Suprapubic skin (tissue), 4 donors: ENCODE results near the gene TBC1D22A.

Source experiments
- POLR2A ChIP-seq, 2 donors: fragments of 450-650 bp; IDR thresholded peaks; one replicate each; pipeline ENCODE4 v1.6.1; 2017; ENCODE audit warnings: antibody characterized with exemption in 2 of 2, mild to moderate bottlenecking in 2 of 2, moderate library complexity in 2 of 2
- POLR2AphosphoS5 ChIP-seq, 3 donors: sonication (generic); formaldehyde crosslinking; IDR thresholded peaks; one replicate each; pipeline ENCODE4 v1.6.1; 2017; ENCODE audit warnings: antibody characterized with exemption in 3 of 3
- TF ChIP-seq, protein P1 (sequence below), 2 donors: fragments of 200-600 bp in 1 of 2; fragments of 450-650 bp in 1 of 2; sonication (generic) in 1 of 2; IDR thresholded peaks; one replicate each; pipeline ENCODE4 v1.5.1; 2016 to 2019; ENCODE audit warnings: antibody characterized with exemption in 2 of 2, mild to moderate bottlenecking in 1 of 2, moderate library complexity in 1 of 2

DNA sequence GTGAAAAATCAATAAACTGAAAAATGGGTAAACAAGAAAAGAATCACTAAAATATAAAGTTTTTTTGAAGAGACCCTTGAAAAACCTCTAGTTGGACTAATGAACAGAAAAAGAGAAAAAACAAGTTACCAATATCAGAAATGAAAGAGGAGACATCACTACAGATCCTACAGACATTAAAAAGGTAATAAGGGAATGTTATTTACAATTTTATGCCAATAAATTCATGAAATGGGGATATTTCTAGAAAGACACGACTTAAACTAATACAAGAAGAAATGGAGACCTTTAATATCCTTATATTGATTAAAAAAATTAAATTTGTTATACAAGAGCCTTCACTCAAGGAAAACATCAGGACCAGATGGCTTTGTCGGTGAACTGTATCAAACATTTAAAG lies 109.4 kb downstream of the TBC1D22A start:
- TF ChIP-seq POLR2A (IDR thresholded peaks at IDR 0.05): no peak
- TF ChIP-seq, protein P1, sequence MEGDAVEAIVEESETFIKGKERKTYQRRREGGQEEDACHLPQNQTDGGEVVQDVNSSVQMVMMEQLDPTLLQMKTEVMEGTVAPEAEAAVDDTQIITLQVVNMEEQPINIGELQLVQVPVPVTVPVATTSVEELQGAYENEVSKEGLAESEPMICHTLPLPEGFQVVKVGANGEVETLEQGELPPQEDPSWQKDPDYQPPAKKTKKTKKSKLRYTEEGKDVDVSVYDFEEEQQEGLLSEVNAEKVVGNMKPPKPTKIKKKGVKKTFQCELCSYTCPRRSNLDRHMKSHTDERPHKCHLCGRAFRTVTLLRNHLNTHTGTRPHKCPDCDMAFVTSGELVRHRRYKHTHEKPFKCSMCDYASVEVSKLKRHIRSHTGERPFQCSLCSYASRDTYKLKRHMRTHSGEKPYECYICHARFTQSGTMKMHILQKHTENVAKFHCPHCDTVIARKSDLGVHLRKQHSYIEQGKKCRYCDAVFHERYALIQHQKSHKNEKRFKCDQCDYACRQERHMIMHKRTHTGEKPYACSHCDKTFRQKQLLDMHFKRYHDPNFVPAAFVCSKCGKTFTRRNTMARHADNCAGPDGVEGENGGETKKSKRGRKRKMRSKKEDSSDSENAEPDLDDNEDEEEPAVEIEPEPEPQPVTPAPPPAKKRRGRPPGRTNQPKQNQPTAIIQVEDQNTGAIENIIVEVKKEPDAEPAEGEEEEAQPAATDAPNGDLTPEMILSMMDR (IDR thresholded peaks at IDR 0.05): no peak
- no peak for TF ChIP-seq POLR2AphosphoS5 (IDR thresholded peaks at IDR 0.05)
